GM23248 (cell line): ENCODE data around the gene TRIO.

Experiments
- EZH2 ChIP-seq: fragments of 200-600 bp; sonication (generic); IDR thresholded peaks from 2 replicates; pipeline ENCODE4 v1.6.1; 2018; ENCODE audit warnings: antibody characterized with exemption, mild to moderate bottlenecking; ENCODE audit not compliant: insufficient read depth, poor library complexity, severe bottlenecking
- EZH2phosphoT487 ChIP-seq: fragments of 200-600 bp; sonication (generic); IDR thresholded peaks from 2 replicates; pipeline ENCODE4 v1.6.1; 2018; ENCODE audit warnings: antibody characterized with exemption, moderate library complexity, mild to moderate bottlenecking, low read depth; ENCODE audit not compliant: insufficient read depth

DNA sequence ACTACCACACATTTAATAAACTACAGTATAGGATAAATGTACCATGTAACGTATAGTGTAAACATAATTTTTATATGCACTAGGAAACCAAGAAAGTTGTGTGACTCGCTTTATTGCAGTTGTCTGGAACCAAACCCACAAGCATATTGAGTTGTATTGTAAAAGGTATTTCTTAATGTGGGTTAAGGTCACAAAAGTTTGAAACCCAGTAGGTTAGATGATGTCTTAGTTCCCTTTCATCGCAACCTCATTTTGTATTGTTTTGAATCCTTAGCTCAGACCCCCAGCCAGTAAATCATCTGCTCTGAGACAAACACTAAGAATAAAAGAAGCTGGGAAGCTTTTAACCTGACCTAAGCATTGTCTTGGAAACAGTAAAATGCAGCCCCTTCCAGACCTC is 79.1 kb downstream of the TRIO start:
- TF ChIP-seq EZH2 (no peak), EZH2phosphoT487 (no peak)
